ENCODE measurements around the gene BCL2L12.
"Not testable (repeated sequence)": the region's sequence is repeated elsewhere in the genome, so short reads cannot be mapped to it uniquely, and the experiment has no call there.

- not testable (repeated sequence) for TF ChIP-seq RAD21, REST (IDR thresholded peaks at IDR 0.05)
Observed at GRCh38 chr19:49719420-49719819, 53.7 kb downstream of the BCL2L12 start.
